HepG2 (cell line): Measurements from ENCODE around the gene BLVRA. TPM values are rescaled to one million over a fixed set of nuclear protein-coding genes. Genes with fewer than 3 reads are reported as not detected.

Experiments
- CEBPG ChIP-seq: IDR thresholded peaks from 2 replicates; pipeline ENCODE4 v1.6.1; 2016
- FOXJ3 ChIP-seq: sonication (generic); formaldehyde crosslinking; IDR thresholded peaks from 2 replicates; pipeline ENCODE4 v1.4.0; 2020; ENCODE audit warnings: missing genetic modification reagents, mild to moderate bottlenecking, borderline replicate concordance
- NFRKB ChIP-seq: fragments of 450-650 bp; IDR thresholded peaks from 2 replicates; pipeline ENCODE4 v1.6.1; 2017
- RARA ChIP-seq: IDR thresholded peaks from 2 replicates; pipeline ENCODE4 v1.6.1; 2016; ENCODE audit warnings: missing genetic modification reagents, missing compliant biosample characterization
- SMAD9 ChIP-seq: sonication (generic); formaldehyde crosslinking; IDR thresholded peaks from 2 replicates; pipeline ENCODE4 v1.5.1; 2020; ENCODE audit warnings: mild to moderate bottlenecking, missing genetic modification reagents
- ZNF160 ChIP-seq: sonication (generic); formaldehyde crosslinking; IDR thresholded peaks from 2 replicates; pipeline ENCODE4 v1.8.0; 2022; ENCODE audit warnings: mild to moderate bottlenecking, inconsistent platforms, missing genetic modification reagents
- ZNF7 ChIP-seq: IDR thresholded peaks from 2 replicates; pipeline ENCODE4 v1.6.1; 2016; ENCODE audit warnings: missing biosample characterization, missing genetic modification reagents
- ZNF747 ChIP-seq: sonication (generic); formaldehyde crosslinking; IDR thresholded peaks from 2 replicates; pipeline ENCODE4 v1.8.1; 2023; ENCODE audit warnings: missing genetic modification reagents, mild to moderate bottlenecking, borderline replicate concordance
- ZNF788 ChIP-seq: sonication (generic); formaldehyde crosslinking; IDR thresholded peaks from 2 replicates; pipeline ENCODE4 v1.5.0; 2020; ENCODE audit warnings: mild to moderate bottlenecking, missing genetic modification reagents, borderline replicate concordance
- polyA plus RNA-seq, 8 experiments: library from polyadenylated mRNA; depleted of rRNA in 3 of 8; stranded (reverse) in 7 of 8; unstranded in 1 of 8; fragments of >200 nt; fragmentation: Illumina TruSeq in 4 of 8; extraction: Trizol in 4 of 8; gene quantifications; 2 replicates each; pipeline versions ENCODE4 v1.2.1 to v1.2.3, GENCODE V29; 2011 to 2016; ENCODE audit warnings: low read depth in 4 of 8, missing spikeins in 1 of 8, mixed read lengths in 1 of 8; ENCODE audit not compliant: insufficient read depth in 1 of 8
- total RNA-seq, 5 experiments: library from RNA; depleted of rRNA; stranded (reverse); fragments of >200 nt; fragmentation: Illumina TruSeq; extraction: Trizol; gene quantifications; 2 replicates each; pipeline ENCODE4 v1.2.3, GENCODE V29; 2016; ENCODE audit warnings: low read depth in 1 of 5
- TF ChIP-seq, protein P1 (sequence below): sonication (generic); formaldehyde crosslinking; IDR thresholded peaks from 2 replicates; pipeline ENCODE4 v1.4.0; 2020; ENCODE audit warnings: missing genetic modification reagents
- TF ChIP-seq, protein P2 (sequence below): sonication (generic); formaldehyde crosslinking; IDR thresholded peaks from 2 replicates; pipeline ENCODE4 v1.4.0; 2020; ENCODE audit warnings: mild to moderate bottlenecking, missing genetic modification reagents
- TF ChIP-seq, protein P3 (sequence below): sonication (generic); formaldehyde crosslinking; IDR thresholded peaks from 2 replicates; pipeline ENCODE4 v1.5.1; 2020; ENCODE audit warnings: mild to moderate bottlenecking, missing genetic modification reagents, moderate library complexity
- TF ChIP-seq, protein P4 (sequence below): sonication (generic); formaldehyde crosslinking; IDR thresholded peaks from 2 replicates; pipeline ENCODE4 v1.5.0; 2020; ENCODE audit warnings: missing genetic modification reagents
- TF ChIP-seq, protein P5 (sequence below): sonication (generic); formaldehyde crosslinking; IDR thresholded peaks from 2 replicates; pipeline ENCODE4 v1.4.0; 2020; ENCODE audit warnings: missing genetic modification reagents; ENCODE audit errors: not compliant biosample characterization

The BLVRA gene
- total and polyA plus RNA-seq, 2 of the 13 experiments (the other 11 are each of a cell fraction or from before 2014, with no cell fraction given), result 39.2 to 64.2 TPM

DNA sequence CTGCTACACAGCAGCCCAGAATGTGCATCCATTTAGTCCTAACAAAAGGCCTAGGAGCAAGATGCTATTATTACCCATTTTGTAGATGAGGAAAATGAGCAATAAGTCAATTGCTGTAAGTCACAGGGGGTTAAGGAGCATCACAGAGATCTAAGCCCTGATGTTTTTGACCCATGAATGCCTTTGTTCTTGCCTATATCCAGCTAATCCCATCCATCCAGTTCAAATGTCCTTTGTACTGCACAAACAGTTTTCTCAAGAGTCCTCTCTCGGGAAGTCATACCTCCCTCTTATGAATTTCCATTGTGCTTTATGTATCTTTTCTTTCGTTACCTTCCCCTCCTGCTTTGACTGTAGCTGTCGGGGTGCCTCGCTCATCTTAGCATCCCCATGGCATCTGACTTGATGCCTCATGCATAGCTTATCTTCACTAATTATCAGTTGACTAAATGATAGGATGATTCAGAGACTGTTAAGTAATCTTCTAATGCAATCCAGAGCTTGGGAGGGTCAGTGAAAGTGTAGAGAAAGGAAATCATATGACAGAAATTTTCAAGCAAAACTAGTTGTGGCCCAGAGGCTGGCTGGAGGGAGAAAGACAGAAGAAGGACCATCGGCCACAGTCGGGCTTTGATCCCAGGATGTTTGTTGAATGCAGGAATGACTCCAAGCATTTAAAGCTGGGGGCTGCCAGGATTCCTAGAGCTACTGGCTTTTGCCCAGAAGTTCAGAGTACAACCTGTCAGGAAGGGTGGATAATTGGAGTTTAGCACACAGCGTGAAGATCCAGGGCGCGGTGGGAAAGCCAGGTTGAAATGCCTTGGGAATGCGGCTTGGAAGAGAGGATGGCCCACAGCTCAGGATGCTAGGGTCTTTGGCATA lies 23.5 kb downstream of the BLVRA start (continued):
- TF ChIP-seq, protein P1, sequence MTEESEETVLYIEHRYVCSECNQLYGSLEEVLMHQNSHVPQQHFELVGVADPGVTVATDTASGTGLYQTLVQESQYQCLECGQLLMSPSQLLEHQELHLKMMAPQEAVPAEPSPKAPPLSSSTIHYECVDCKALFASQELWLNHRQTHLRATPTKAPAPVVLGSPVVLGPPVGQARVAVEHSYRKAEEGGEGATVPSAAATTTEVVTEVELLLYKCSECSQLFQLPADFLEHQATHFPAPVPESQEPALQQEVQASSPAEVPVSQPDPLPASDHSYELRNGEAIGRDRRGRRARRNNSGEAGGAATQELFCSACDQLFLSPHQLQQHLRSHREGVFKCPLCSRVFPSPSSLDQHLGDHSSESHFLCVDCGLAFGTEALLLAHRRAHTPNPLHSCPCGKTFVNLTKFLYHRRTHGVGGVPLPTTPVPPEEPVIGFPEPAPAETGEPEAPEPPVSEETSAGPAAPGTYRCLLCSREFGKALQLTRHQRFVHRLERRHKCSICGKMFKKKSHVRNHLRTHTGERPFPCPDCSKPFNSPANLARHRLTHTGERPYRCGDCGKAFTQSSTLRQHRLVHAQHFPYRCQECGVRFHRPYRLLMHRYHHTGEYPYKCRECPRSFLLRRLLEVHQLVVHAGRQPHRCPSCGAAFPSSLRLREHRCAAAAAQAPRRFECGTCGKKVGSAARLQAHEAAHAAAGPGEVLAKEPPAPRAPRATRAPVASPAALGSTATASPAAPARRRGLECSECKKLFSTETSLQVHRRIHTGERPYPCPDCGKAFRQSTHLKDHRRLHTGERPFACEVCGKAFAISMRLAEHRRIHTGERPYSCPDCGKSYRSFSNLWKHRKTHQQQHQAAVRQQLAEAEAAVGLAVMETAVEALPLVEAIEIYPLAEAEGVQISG (CRISPR knock-in tag), result peak; percentile 81
- TF ChIP-seq CEBPG (CRISPR knock-in tag), result no peak; the same call in none of the 2 replicates
- TF ChIP-seq FOXJ3 (CRISPR knock-in tag), result no peak; the same call in 1 of the 2 replicates
- no peak for TF ChIP-seq ZNF747 (CRISPR knock-in tag)
- TF ChIP-seq ZNF160, result no peak
- TF ChIP-seq ZNF788 (CRISPR knock-in tag), result no peak; the same call in 1 of the 2 replicates
- TF ChIP-seq SMAD9 (CRISPR knock-in tag), result no peak
- TF ChIP-seq, protein P2, sequence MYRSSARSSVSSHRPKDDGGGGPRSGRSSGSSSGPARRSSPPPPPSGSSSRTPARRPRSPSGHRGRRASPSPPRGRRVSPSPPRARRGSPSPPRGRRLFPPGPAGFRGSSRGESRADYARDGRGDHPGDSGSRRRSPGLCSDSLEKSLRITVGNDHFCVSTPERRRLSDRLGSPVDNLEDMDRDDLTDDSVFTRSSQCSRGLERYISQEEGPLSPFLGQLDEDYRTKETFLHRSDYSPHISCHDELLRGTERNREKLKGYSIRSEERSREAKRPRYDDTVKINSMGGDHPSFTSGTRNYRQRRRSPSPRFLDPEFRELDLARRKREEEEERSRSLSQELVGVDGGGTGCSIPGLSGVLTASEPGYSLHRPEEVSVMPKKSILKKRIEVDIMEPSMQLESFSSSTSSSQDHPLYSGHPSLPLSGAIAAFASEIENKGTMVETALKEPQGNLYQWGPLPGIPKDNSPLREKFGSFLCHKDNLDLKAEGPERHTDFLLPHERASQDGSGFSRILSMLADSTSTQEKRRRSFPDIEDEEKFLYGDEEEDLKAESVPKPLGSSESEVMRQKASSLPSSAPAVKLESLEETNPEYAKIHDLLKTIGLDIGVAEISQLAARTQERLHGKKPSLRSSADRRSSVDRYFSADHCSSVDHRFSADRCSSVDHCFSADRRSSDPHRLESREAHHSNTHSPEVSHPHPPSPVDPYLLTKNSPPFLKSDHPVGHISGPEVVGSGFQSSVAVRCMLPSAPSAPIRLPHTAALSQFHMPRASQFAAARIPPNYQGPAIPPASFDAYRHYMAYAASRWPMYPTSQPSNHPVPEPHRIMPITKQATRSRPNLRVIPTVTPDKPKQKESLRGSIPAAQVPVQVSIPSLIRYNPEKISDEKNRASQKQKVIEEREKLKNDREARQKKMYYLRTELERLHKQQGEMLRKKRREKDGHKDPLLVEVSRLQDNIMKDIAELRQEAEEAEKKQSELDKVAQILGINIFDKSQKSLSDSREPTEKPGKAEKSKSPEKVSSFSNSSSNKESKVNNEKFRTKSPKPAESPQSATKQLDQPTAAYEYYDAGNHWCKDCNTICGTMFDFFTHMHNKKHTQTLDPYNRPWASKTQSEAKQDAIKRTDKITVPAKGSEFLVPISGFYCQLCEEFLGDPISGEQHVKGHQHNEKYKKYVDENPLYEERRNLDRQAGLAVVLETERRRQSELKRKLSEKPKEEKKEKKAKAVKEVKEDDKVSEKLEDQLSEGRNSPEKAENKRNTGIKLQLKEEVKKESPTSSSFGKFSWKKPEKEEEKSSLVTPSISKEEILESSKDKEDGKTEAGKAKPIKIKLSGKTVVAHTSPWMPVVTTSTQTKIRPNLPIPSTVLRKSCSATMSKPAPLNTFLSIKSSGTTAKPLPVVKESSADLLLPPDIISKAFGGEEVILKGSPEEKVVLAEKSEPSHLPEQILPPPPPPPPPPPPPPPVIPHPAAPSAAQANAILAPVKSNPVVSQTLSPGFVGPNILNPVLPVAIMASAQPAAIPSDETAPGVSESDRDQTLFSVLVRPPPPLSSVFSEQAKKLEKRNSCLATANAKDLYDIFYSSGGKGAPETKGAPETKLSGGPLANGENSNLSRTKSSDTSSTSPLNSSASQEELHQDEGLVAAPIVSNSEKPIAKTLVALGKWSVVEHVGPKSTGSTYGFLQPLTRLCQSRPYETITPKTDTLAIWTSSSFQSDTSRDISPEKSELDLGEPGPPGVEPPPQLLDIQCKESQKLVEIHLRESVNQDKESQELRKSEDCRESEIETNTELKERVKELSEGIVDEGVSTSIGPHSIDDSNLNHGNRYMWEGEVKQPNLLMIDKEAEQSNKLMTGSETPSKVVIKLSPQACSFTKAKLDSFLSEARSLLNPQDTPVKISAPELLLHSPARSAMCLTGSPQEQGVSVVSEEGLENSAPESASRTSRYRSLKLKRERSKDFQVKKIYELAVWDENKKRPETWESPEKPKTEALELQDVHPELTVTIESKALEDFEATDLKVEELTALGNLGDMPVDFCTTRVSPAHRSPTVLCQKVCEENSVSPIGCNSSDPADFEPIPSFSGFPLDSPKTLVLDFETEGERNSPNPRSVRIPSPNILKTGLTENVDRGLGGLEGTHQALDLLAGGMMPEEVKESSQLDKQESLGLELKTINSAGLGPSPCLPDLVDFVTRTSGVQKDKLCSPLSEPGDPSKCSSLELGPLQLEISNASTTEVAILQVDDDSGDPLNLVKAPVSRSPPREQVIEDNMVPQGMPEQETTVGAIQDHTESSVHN (CRISPR knock-in tag), result no peak
- peak; percentile 79 for TF ChIP-seq RARA (CRISPR knock-in tag)
- no peak for TF ChIP-seq ZNF7 (CRISPR knock-in tag)
- TF ChIP-seq NFRKB, result no peak
- TF ChIP-seq, protein P3, sequence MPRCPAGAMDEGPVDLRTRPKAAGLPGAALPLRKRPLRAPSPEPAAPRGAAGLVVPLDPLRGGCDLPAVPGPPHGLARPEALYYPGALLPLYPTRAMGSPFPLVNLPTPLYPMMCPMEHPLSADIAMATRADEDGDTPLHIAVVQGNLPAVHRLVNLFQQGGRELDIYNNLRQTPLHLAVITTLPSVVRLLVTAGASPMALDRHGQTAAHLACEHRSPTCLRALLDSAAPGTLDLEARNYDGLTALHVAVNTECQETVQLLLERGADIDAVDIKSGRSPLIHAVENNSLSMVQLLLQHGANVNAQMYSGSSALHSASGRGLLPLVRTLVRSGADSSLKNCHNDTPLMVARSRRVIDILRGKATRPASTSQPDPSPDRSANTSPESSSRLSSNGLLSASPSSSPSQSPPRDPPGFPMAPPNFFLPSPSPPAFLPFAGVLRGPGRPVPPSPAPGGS, result no peak
- TF ChIP-seq, protein P4, sequence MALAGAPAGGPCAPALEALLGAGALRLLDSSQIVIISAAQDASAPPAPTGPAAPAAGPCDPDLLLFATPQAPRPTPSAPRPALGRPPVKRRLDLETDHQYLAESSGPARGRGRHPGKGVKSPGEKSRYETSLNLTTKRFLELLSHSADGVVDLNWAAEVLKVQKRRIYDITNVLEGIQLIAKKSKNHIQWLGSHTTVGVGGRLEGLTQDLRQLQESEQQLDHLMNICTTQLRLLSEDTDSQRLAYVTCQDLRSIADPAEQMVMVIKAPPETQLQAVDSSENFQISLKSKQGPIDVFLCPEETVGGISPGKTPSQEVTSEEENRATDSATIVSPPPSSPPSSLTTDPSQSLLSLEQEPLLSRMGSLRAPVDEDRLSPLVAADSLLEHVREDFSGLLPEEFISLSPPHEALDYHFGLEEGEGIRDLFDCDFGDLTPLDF, result no peak
- TF ChIP-seq, protein P5, sequence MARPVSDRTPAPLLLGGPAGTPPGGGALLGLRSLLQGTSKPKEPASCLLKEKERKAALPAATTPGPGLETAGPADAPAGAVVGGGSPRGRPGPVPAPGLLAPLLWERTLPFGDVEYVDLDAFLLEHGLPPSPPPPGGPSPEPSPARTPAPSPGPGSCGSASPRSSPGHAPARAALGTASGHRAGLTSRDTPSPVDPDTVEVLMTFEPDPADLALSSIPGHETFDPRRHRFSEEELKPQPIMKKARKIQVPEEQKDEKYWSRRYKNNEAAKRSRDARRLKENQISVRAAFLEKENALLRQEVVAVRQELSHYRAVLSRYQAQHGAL (CRISPR knock-in tag), result no peak
